H1 (cell line): ENCODE data around the gene ERMARD. TPM values are rescaled to one million over a fixed set of nuclear protein-coding genes. Genes with fewer than 3 reads are reported as not detected.

ENCODE experiments used
- CTCF ChIA-PET: fragments of 300-600 bp; sonication (Branson Sonifier 250); formaldehyde crosslinking; loops from one replicate; lab custom pipeline; 2021; ENCODE audit not compliant: partially characterized antibody; lab: Charles Lee
- POLR2A ChIA-PET: fragments of 300-600 bp; sonication (Branson Sonifier 250); formaldehyde crosslinking; loops from one replicate; lab custom pipeline; 2021; ENCODE audit warnings: inconsistent platforms; ENCODE audit not compliant: partially characterized antibody; lab: Charles Lee
- DNase-seq, 2 experiments: peaks; one replicate each; pipeline versions ENCODE4 v3.0.0 to v3.0.0-alpha.2; 2010 to 2022; ENCODE audit warnings: low spot score in 2 of 2, low read depth in 1 of 2, mixed read lengths in 1 of 2
- FAIRE-seq: peaks from 2 replicates; lab custom pipeline; 2011; peaks lifted over from hg19 to GRCh38; lab: Jason Lieb, UNC
- H2AFZ ChIP-seq: 2 replicates; pipeline ENCODE4 v1.8.1; 2012; ENCODE audit warnings: low read length, inconsistent platforms
- H2AK5ac ChIP-seq: 2 replicates; pipeline ENCODE4 v1.6.1; 2013; ENCODE audit warnings: low read depth, low read length
- H2BK120ac ChIP-seq: replicated peaks from 2 replicates; pipeline ENCODE3; 2013; ENCODE audit warnings: low read depth, low read length, inconsistent platforms
- H2BK12ac ChIP-seq: 2 replicates; pipeline ENCODE4 v1.6.1; 2013; ENCODE audit warnings: low read depth, low read length
- H2BK15ac ChIP-seq: 2 replicates; pipeline ENCODE4 v1.6.1; 2013; ENCODE audit warnings: low read length
- H2BK20ac ChIP-seq: 2 replicates; pipeline ENCODE4 v1.6.1; 2013; ENCODE audit warnings: low read length
- H2BK5ac ChIP-seq: 2 replicates; pipeline ENCODE4 v1.6.1; 2013; ENCODE audit warnings: low read depth, low read length
- H3K14ac ChIP-seq: 2 replicates; pipeline ENCODE4 v1.6.1; 2013; ENCODE audit warnings: inconsistent platforms; ENCODE audit not compliant: insufficient read length
- H3K18ac ChIP-seq: 2 replicates; pipeline ENCODE4 v1.6.1; 2013; ENCODE audit warnings: low read length; ENCODE audit errors: extremely low read depth
- H3K23ac ChIP-seq: 2 replicates; pipeline ENCODE4 v1.6.1; 2013; ENCODE audit warnings: inconsistent platforms; ENCODE audit not compliant: insufficient read length
- H3K23me2 ChIP-seq: 2 replicates; pipeline ENCODE4 v1.6.1; 2013; ENCODE audit warnings: low read depth, low read length
- H3K27ac ChIP-seq: 2 replicates; pipeline ENCODE4 v1.6.1; 2011; ENCODE audit warnings: low read depth, low read length, inconsistent platforms
- H3K27me3 ChIP-seq, 4 experiments: replicated peaks in 1 of 4; 1 replicate in 1 of 4; 2 replicates in 3 of 4; pipeline versions ENCODE4 v1.6.1 to v1.8.1; 2011 to 2013; ENCODE audit warnings: low read length in 3 of 4, mild to moderate bottlenecking in 3 of 4, inconsistent platforms in 2 of 4, mixed read lengths in 2 of 4, moderate library complexity in 1 of 4; ENCODE audit not compliant: control insufficient read depth in 3 of 4, insufficient read depth in 3 of 4; ENCODE audit errors: extremely low read depth in 1 of 4
- H3K36me3 ChIP-seq, 4 experiments: 2 replicates each; pipeline versions ENCODE4 v1.6.1 to v1.8.1; 2011 to 2013; ENCODE audit warnings: mild to moderate bottlenecking in 4 of 4, low read length in 3 of 4, moderate library complexity in 2 of 4, control low read depth in 1 of 4, inconsistent platforms in 1 of 4; ENCODE audit not compliant: insufficient read depth in 4 of 4, control insufficient read depth in 2 of 4
- H3K4ac ChIP-seq: replicated peaks from 2 replicates; pipeline ENCODE3; 2013; ENCODE audit warnings: low read length, low read depth, mixed read lengths, inconsistent platforms; ENCODE audit not compliant: insufficient read length
- H3K4me1 ChIP-seq, 4 experiments: replicated peaks in 1 of 4; 1 replicate in 1 of 4; 2 replicates in 3 of 4; pipeline versions ENCODE4 v1.6.1 to v1.8.1; 2011 to 2013; ENCODE audit warnings: low read length in 3 of 4, inconsistent platforms in 2 of 4, mixed read lengths in 1 of 4; ENCODE audit not compliant: insufficient read depth in 4 of 4, control insufficient read depth in 3 of 4
- H3K4me2 ChIP-seq, 2 experiments: 2 replicates each; pipeline versions ENCODE4 v1.6.1 to v1.8.1; 2011 to 2013; ENCODE audit warnings: low read depth in 2 of 2, low read length in 2 of 2, control low read depth in 1 of 2, inconsistent platforms in 1 of 2, mild to moderate bottlenecking in 1 of 2; ENCODE audit not compliant: insufficient read depth in 1 of 2
- H3K4me3 ChIP-seq, 4 experiments: fragments of 200-600, 300-600 bp in 1 of 4; sonication (generic), shearing (Covaris generic), sonication (Bioruptor Twin) in 1 of 4; 2 replicates each; pipeline versions ENCODE4 v1.5.1 to v1.8.1; 2011 to 2016; ENCODE audit warnings: low read length in 4 of 4, low read depth in 3 of 4, control low read depth in 2 of 4, inconsistent platforms in 2 of 4, mild to moderate bottlenecking in 2 of 4, mixed read lengths in 1 of 4, moderate library complexity in 1 of 4; ENCODE audit not compliant: insufficient read depth in 2 of 4; ENCODE audit errors: extremely low read depth in 1 of 4
- H3K56ac ChIP-seq: replicated peaks from 2 replicates; pipeline ENCODE3; 2013; ENCODE audit warnings: low read depth, mild to moderate bottlenecking, mixed read lengths, low read length, inconsistent platforms; ENCODE audit not compliant: insufficient read length
- H3K79me1 ChIP-seq: 2 replicates; pipeline ENCODE4 v1.6.1; 2013; ENCODE audit warnings: low read depth, low read length, control low read depth
- H3K79me2 ChIP-seq, 2 experiments: 2 replicates each; pipeline versions ENCODE4 v1.6.1 to v1.8.1; 2012 to 2013; ENCODE audit warnings: low read length in 2 of 2, mild to moderate bottlenecking in 2 of 2, inconsistent platforms in 1 of 2; ENCODE audit not compliant: insufficient read depth in 2 of 2, control insufficient read depth in 1 of 2
- H3K9ac ChIP-seq, 4 experiments: replicated peaks in 1 of 4; 1 replicate in 1 of 4; 2 replicates in 3 of 4; pipeline versions ENCODE4 v1.6.1 to v1.8.1; 2011 to 2013; ENCODE audit warnings: low read depth in 3 of 4, low read length in 3 of 4, control low read depth in 2 of 4, mild to moderate bottlenecking in 2 of 4, moderate library complexity in 2 of 4, inconsistent platforms in 1 of 4; ENCODE audit errors: extremely low read depth in 1 of 4
- H3K9me3 ChIP-seq, 2 experiments: 2 replicates each; pipeline versions ENCODE4 v1.6.1 to v1.8.1; 2012 to 2013; ENCODE audit warnings: mild to moderate bottlenecking in 2 of 2, moderate library complexity in 2 of 2, control low read depth in 1 of 2, inconsistent platforms in 1 of 2, low read depth in 1 of 2, low read length in 1 of 2, mixed read lengths in 1 of 2; ENCODE audit not compliant: insufficient read depth in 2 of 2
- H4K20me1 ChIP-seq, 2 experiments: replicated peaks in 1 of 2; 2 replicates each; pipeline versions ENCODE3 to v1.8.1; 2011 to 2013; ENCODE audit warnings: inconsistent platforms in 2 of 2, low read length in 2 of 2, mild to moderate bottlenecking in 1 of 2; ENCODE audit not compliant: insufficient read depth in 2 of 2, control insufficient read depth in 1 of 2
- H4K5ac ChIP-seq: 2 replicates; pipeline ENCODE4 v1.6.1; 2013; ENCODE audit warnings: low read length, low read depth, mixed read lengths, inconsistent platforms; ENCODE audit not compliant: insufficient read length
- H4K8ac ChIP-seq: 2 replicates; pipeline ENCODE4 v1.8.0; 2013; ENCODE audit warnings: mild to moderate bottlenecking, moderate library complexity, low read length, inconsistent platforms; ENCODE audit not compliant: insufficient read depth; ENCODE audit errors: extremely low read depth
- H4K91ac ChIP-seq: replicated peaks from 2 replicates; pipeline ENCODE3; 2013; ENCODE audit warnings: low read length, mixed read lengths, inconsistent platforms; ENCODE audit not compliant: insufficient read length
- ASH2L ChIP-seq: fragments of 200-600, 300-600 bp; sonication (generic); IDR thresholded peaks from one replicate; pipeline ENCODE4 v1.7.1; 2017; ENCODE audit warnings: low read length
- BACH1 ChIP-seq: IDR thresholded peaks from 2 replicates; pipeline ENCODE4 v1.6.1; 2012; ENCODE audit warnings: low read length, improper control_type of control experiment
- GABPA ChIP-seq: IDR thresholded peaks from 2 replicates; pipeline ENCODE4 v1.6.1; 2011; ENCODE audit warnings: mild to moderate bottlenecking, low read length, moderate library complexity, borderline replicate concordance; ENCODE audit not compliant: insufficient read depth
- GTF2F1 ChIP-seq: IDR thresholded peaks from 2 replicates; pipeline ENCODE4 v1.6.1; 2012; ENCODE audit warnings: low read depth, low read length, improper control_type of control experiment, borderline replicate concordance
- HDAC2 ChIP-seq, 2 experiments: fragments of 300-600 bp in 1 of 2; sonication (generic) in 1 of 2; IDR thresholded peaks; 2 replicates each; pipeline ENCODE4 v1.6.1; 2011 to 2012; ENCODE audit warnings: low read depth in 2 of 2, low read length in 2 of 2, mild to moderate bottlenecking in 2 of 2, moderate library complexity in 2 of 2, borderline replicate concordance in 1 of 2, inconsistent platforms in 1 of 2
- MAFK ChIP-seq: IDR thresholded peaks from 2 replicates; pipeline ENCODE4 v1.6.1; 2012; ENCODE audit warnings: low read depth, mild to moderate bottlenecking, improper control_type of control experiment, low read length
- POLR2A ChIP-seq, 2 experiments: IDR thresholded peaks; 1 replicate in 1 of 2; 2 replicates in 1 of 2; pipeline ENCODE4 v1.6.1; 2011; ENCODE audit warnings: low read depth in 2 of 2, low read length in 2 of 2, mild to moderate bottlenecking in 2 of 2; ENCODE audit errors: control extremely low read depth in 1 of 2
- SP2 ChIP-seq: IDR thresholded peaks from 2 replicates; pipeline ENCODE4 v1.6.1; 2012; ENCODE audit warnings: mild to moderate bottlenecking, low read length, inconsistent platforms
- SP4 ChIP-seq: IDR thresholded peaks from 2 replicates; pipeline ENCODE4 v1.6.1; 2012; ENCODE audit warnings: low read length, inconsistent platforms
- TAF7 ChIP-seq: optimal IDR thresholded peaks from 2 replicates; pipeline ENCODE3; 2011; ENCODE audit warnings: low read depth, mild to moderate bottlenecking, inconsistent platforms, low read length, moderate library complexity, borderline replicate concordance
- TBP ChIP-seq: IDR thresholded peaks from 2 replicates; pipeline ENCODE4 v1.6.1; 2011; ENCODE audit warnings: low read depth, low read length, improper control_type of control experiment
- ZNF274 ChIP-seq: IDR thresholded peaks from 2 replicates; pipeline ENCODE4 v1.7.0; 2012; ENCODE audit warnings: low read length, borderline replicate concordance; ENCODE audit errors: extremely low read depth
- WGBS, 2 experiments: shearing (Covaris generic) in 1 of 2; methylation state at CpG; one replicate each; pipeline versions ENCODE4 v1.1.6 to v1.1.7; 2013 to 2015; ENCODE audit warnings: low lambda C conversion rate in 2 of 2, mixed read lengths in 2 of 2, inconsistent platforms in 1 of 2, low coverage in 1 of 2, missing lambda C conversion rate in 1 of 2; ENCODE audit not compliant: insufficient replicate concordance in 2 of 2, insufficient coverage in 1 of 2, insufficient read length in 1 of 2; ENCODE audit errors: extremely low coverage in 1 of 2, missing lambda C conversion rate in 1 of 2; 5-methylcytosine and 5-hydroxymethylcytosine counted together
- polyA plus RNA-seq, 7 experiments: library from polyadenylated mRNA; depleted of rRNA in 3 of 7; stranded (reverse) in 5 of 7; unstranded in 2 of 7; fragments of >200 nt in 5 of 7; fragments of 200-250 nt in 2 of 7; gene quantifications; 1 replicate in 5 of 7; 2 replicates in 1 of 7; 4 replicates in 1 of 7; pipeline versions ENCODE4 v1.2.1 to v1.2.3, GENCODE V29; 2011 to 2013; ENCODE audit warnings: missing spikeins in 2 of 7, mixed read lengths in 2 of 7
- total RNA-seq: library from RNA; stranded (reverse); fragmentation: NEBNext Ultra II Directional; extraction: Animal tissue kit (Norgen Biotek cat#: 25700); gene quantifications from 2 replicates; pipeline ENCODE4 v1.2.1, GENCODE V29; 2021

The ERMARD gene
- total and polyA plus RNA-seq, 2 of the 8 experiments (the other 6 are each of a cell fraction or from before 2014, with no cell fraction given): 12.2 to 25.6 TPM

GRCh38 chr6:169745405-169745804 is 6.0 kb upstream of the ERMARD start:
- Histone ChIP-seq H3K4me2 (no peak overlapping the region), H3K18ac (no peak overlapping the region), H2BK5ac (no peak overlapping the region), H3K79me2 (peaks cover 0 to 6% of the 10 kb centered on the region in 2 experiments; a peak in 2 of 4 replicates), H4K8ac (no peak overlapping the region), H3K4me3 (no peak overlapping the region), H3K23ac (no peak overlapping the region), H3K27ac (no peak overlapping the region), H2BK15ac (no peak overlapping the region), H3K36me3 (no peaks in the 10 kb centered on the region), H3K79me1 (no peaks in the 10 kb centered on the region; the same call in 1 of the 2 replicates), H2BK12ac (no peak overlapping the region), H3K4ac (no peak overlapping the region), H3K23me2 (no peaks in the 10 kb centered on the region), H4K5ac (no peak overlapping the region), H3K27me3 (no peaks in the 10 kb centered on the region), H2BK120ac (no peak overlapping the region), H3K9me3 (no peaks in the 10 kb centered on the region), H3K56ac (no peak overlapping the region), H3K9ac (no peak overlapping the region), H2AK5ac (no peak overlapping the region), H2BK20ac (no peak overlapping the region), H2AFZ (no peak overlapping the region), H4K91ac (no peak overlapping the region), H4K20me1 (no peaks in the 10 kb centered on the region), H3K4me1 (no peaks in the 10 kb centered on the region), H3K14ac (no peak overlapping the region)
- ChIA-PET CTCF (no interaction called here), POLR2A (interaction anchor here (0.9 kb wide), 1 partner anchor 43 kb away, joined by 3 read pairs; no protein-coding TSS in a partner anchor)
- TF ChIP-seq POLR2A (IDR thresholded peaks at IDR 0.05; ENCODE audit: control extremely low read depth in 1 of 2, low read depth in 2 of 2, low read length in 2 of 2): no peak
- no peak for TF ChIP-seq GABPA
- no peak for TF ChIP-seq MAFK
- no peak for TF ChIP-seq SP4
- TF ChIP-seq ZNF274: no peak
- no peak for TF ChIP-seq HDAC2 (IDR thresholded peaks at IDR 0.05; ENCODE audit: borderline replicate concordance in 1 of 2, low read depth in 2 of 2, low read length in 2 of 2)
- no peak for TF ChIP-seq ASH2L
- no peak for TF ChIP-seq GTF2F1
- no peak for TF ChIP-seq TAF7
- TF ChIP-seq TBP: no peak
- TF ChIP-seq BACH1: no peak
- TF ChIP-seq SP2: no peak
- 90% methylated on average over 3 of the region's 3 CpGs; no CpG with 5 or more reads in 1 of the 2 experiments for WGBS, 2 experiments
- DNase-seq: no peak
- no peak for FAIRE-seq
